Activated naive CD8-positive, alpha-beta T cell treated with anti-CD3 and anti-CD28 coated beads, Interleukin-2, amount 10 ng/mL, durations not matched to agents 7 days and 5 days (primary cell): ENCODE results near the gene RIT1. TPM values are rescaled to one million over a fixed set of nuclear protein-coding genes. Genes with fewer than 3 reads are reported as not detected.
"Not testable (repeated sequence)": the region's sequence is repeated elsewhere in the genome, so short reads cannot be mapped to it uniquely, and the experiment has no call there.

Source experiments
- ATAC-seq: fragments of 150-1000 bp; cut with Tn5 transposase; one replicate; pipeline ENCODE4 v1.10.0; 2021; ENCODE audit warnings: low read depth, moderate library complexity
- POLR2A ChIA-PET: fragments of 350-600 bp; sonication (Branson Sonifier 250); formaldehyde crosslinking; loops from one replicate; lab custom pipeline; 2021; ENCODE audit warnings: antibody characterized with exemption; lab: Charles Lee
- DNase-seq: peaks from one replicate; pipeline ENCODE4 v3.0.0; 2021
- H3K27ac Mint-ChIP-seq: one replicate; pipeline ENCODE4 v1.8.0; 2022; ENCODE audit warnings: mild to moderate bottlenecking, mixed read lengths
- H3K27me3 Mint-ChIP-seq: one replicate; pipeline ENCODE4 v1.8.0; 2022; ENCODE audit warnings: mild to moderate bottlenecking, moderate library complexity, mixed read lengths
- H3K36me3 Mint-ChIP-seq: one replicate; pipeline ENCODE4 v1.8.0; 2021; ENCODE audit warnings: mild to moderate bottlenecking, mixed read lengths
- H3K4me1 Mint-ChIP-seq: one replicate; pipeline ENCODE4 v1.8.0; 2021; ENCODE audit warnings: mixed read lengths
- H3K4me3 Mint-ChIP-seq: one replicate; pipeline ENCODE4 v1.8.0; 2022; ENCODE audit warnings: mild to moderate bottlenecking, moderate library complexity, mixed read lengths
- H3K9me3 Mint-ChIP-seq: one replicate; pipeline ENCODE4 v1.8.0; 2021; ENCODE audit warnings: mixed read lengths
- total RNA-seq, 2 experiments: library from RNA; stranded (reverse); gene quantifications; one replicate each; pipeline ENCODE4 v1.2.3, GENCODE V29; 2021

The RIT1 gene
- total RNA-seq, 2 experiments from 2014 or later: 31.3 to 32.8 TPM

DNA sequence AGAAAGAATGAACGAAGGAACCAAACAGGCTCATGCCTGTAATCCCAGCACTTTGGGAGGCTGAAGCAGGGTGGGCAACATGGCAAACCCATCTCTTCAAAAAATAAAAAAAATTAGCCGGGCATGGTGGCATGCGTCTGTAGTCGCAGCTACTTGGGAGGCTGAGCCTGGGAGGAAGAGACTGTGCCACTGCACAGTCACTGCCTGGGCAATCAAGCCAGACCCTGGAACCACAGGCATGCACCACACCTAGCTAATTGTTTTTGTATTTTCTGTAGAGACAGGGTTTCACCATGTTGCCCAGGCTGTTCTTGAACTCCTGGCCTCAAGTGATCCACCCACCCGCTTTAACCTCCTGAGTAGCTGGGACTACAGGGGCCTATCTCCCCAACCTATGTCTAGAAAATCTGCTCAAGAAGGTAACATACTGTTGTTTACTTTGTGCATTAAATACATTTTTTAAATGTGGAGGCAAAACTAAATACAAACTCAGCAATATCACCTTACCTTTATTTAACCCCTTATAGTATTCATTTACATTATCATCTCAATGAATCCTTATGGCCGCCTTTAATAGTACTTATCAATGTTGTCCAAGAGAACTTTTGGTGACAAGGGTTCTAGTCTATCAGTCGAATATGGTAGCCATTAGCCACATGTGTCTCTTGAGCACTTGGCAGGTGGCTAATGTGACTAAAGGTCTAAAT, 20.3 kb upstream of the RIT1 start:
- peak overlapping the region; percentile 77 for H3K4me3 Mint-ChIP-seq
- DNase-seq (no peak), ATAC-seq (no peak)
- POLR2A ChIA-PET: interaction anchor here (0.7 to 1.7 kb wide), 7 partner anchors 9 to 64 kb away, joined by 3 to 4 read pairs (median 3); partner anchors contain the start of gene RIT1
- no peaks in the 10 kb centered on the region for H3K9me3 Mint-ChIP-seq
- H3K4me1 Mint-ChIP-seq: peaks cover 29% of the 10 kb centered on the region
- H3K36me3 Mint-ChIP-seq: peaks cover 44% of the 10 kb centered on the region
- no peak overlapping the region for H3K27ac Mint-ChIP-seq
- no peaks in the 10 kb centered on the region for H3K27me3 Mint-ChIP-seq

DNA sequence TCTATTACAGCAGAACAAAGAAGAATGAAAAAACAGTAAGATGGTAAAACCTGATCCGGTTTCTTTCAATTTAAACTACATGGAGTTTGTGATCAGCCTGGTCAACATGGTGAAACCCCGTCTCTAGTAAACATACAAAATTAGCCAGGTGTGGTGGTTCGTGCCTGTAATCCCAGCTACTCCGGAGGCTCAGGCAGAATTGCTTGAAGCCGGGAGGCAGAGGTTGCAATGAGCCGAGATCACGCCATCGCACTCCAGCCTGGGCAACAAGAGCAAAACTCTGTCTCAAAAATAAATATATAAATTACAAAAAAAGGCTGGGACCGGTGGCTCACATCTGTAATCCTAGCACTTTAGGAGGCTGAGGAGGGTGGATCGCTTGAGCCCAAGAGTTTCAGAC, 19.6 kb upstream of the RIT1 start:
- not testable (repeated sequence) for DNase-seq, ATAC-seq, H3K9me3 Mint-ChIP-seq, H3K27me3 Mint-ChIP-seq
- Mint-ChIP-seq H3K4me1 (peaks cover 29% of the 10 kb centered on the region), H3K27ac (peak overlapping the region; percentile 61), H3K36me3 (peaks cover 48% of the 10 kb centered on the region), H3K4me3 (peak overlapping the region; percentile 77)
- POLR2A ChIA-PET: interaction anchor here (0.6 to 1.4 kb wide), 5 partner anchors 12 to 48 kb away, joined by 3 to 4 read pairs (median 3); partner anchors contain the start of gene ARHGEF2

DNA sequence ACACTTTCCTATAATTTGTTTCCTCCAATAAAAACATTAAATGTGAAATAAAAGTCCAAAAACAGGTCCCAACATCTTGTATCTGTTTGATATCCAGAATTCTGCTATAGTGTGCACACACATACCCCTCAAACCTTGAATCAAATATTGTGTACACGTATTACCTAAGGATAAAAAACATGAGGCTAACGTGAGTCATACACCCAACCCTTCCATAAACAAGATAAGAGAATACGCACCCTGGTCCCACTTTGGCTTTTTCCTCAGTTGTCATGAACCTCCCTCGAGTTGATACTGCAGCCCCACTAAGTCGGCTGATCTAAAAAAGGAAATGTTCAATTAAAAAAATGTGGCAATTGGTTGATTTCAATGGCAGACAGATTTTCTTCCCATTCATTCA, 17.9 kb upstream of the RIT1 start:
- H3K36me3 Mint-ChIP-seq: peaks cover 53% of the 10 kb centered on the region
- no peak overlapping the region for H3K4me3 Mint-ChIP-seq
- DNase-seq: no peak
- POLR2A ChIA-PET: interaction anchor here (1.0 kb wide), 1 partner anchor 8 kb away, joined by 3 read pairs; no protein-coding TSS in a partner anchor
- H3K9me3 Mint-ChIP-seq: no peaks in the 10 kb centered on the region
- no peaks in the 10 kb centered on the region for H3K27me3 Mint-ChIP-seq
- H3K4me1 Mint-ChIP-seq: peaks cover 29% of the 10 kb centered on the region
- no peak overlapping the region for H3K27ac Mint-ChIP-seq
- no peak for ATAC-seq

DNA sequence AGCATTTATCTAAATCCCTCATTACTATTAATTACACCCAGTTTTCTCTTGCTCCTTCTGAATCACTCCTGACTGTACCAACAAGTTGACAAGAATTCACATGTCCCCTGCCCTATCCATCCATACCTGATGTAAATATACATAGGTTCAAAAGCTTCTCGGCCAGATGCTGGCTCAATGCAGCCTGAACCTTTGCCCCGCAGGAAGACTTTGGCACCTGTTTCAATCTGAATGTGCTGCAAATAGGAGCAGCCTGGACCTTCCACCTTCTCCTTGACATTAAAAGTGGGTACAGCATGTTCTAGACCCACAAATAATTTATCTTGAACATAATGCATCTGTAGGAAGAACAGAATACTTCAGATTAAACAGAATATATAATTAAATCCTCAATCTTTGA, 14.4 kb upstream of the RIT1 start:
- H3K27ac Mint-ChIP-seq: no peak overlapping the region
- peaks cover 57% of the 10 kb centered on the region for H3K36me3 Mint-ChIP-seq
- ATAC-seq: no peak
- POLR2A ChIA-PET: interaction anchor here (0.6 kb wide), 2 partner anchors 10 to 156 kb away, joined by 6 to 8 read pairs; no protein-coding TSS in a partner anchor
- no peak overlapping the region for H3K4me3 Mint-ChIP-seq
- H3K9me3 Mint-ChIP-seq: no peaks in the 10 kb centered on the region
- no peak for DNase-seq
- peaks cover 19% of the 10 kb centered on the region for H3K4me1 Mint-ChIP-seq
- no peaks in the 10 kb centered on the region for H3K27me3 Mint-ChIP-seq

DNA sequence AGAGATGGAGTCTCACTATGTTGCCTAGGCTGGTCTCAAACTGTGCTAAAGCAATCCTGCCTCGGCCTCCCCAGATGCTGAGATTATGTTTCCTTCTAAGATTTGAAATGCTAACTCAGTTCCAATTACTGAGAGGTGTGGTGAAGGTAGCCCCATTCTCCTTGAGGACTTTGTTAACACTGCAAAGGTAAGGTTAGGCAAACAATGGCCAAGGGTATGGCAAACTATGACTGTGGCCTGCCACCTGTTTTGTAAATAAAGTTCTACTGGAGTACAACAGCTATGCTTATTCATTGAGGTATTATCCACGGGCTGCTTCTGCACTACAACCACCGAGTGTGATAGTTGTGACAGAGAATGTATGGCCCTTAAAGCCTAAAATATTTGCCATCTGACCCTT, 9.6 kb upstream of the RIT1 start:
- peaks cover 44% of the 10 kb centered on the region for H3K36me3 Mint-ChIP-seq
- H3K27ac Mint-ChIP-seq: no peak overlapping the region
- H3K9me3 Mint-ChIP-seq: no peaks in the 10 kb centered on the region
- peaks cover 5% of the 10 kb centered on the region for H3K4me1 Mint-ChIP-seq
- no peak for ATAC-seq
- POLR2A ChIA-PET: interaction anchor here (1.3 kb wide), 1 partner anchor 9 kb away, joined by 3 read pairs; no protein-coding TSS in a partner anchor
- no peaks in the 10 kb centered on the region for H3K27me3 Mint-ChIP-seq
- H3K4me3 Mint-ChIP-seq: no peak overlapping the region
- no peak for DNase-seq

DNA sequence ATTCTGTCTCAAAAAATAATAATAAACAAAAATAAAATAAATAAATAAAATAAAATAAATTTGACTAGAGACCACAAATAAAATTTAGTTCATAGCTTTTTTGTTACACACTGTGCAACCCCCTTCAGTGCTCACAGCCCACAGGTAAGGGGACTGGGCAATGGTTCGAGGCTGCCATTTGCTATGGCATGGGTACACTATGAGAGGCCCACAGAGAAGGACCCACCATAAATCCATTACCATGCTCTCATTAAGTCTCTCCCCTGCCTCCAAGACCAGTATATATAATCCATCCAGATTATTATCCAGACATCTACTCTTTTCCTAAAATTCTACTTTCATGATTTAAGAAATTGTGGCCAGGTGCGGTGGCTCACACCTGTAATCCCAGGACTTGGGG, 8.7 kb upstream of the RIT1 start:
- DNase-seq (no peak), ATAC-seq (no peak)
- peaks cover 5% of the 10 kb centered on the region for H3K4me1 Mint-ChIP-seq
- POLR2A ChIA-PET: no interaction called here
- H3K27ac Mint-ChIP-seq: no peak overlapping the region
- H3K27me3 Mint-ChIP-seq: no peaks in the 10 kb centered on the region
- peaks cover 42% of the 10 kb centered on the region for H3K36me3 Mint-ChIP-seq
- no peaks in the 10 kb centered on the region for H3K9me3 Mint-ChIP-seq
- no peak overlapping the region for H3K4me3 Mint-ChIP-seq

DNA sequence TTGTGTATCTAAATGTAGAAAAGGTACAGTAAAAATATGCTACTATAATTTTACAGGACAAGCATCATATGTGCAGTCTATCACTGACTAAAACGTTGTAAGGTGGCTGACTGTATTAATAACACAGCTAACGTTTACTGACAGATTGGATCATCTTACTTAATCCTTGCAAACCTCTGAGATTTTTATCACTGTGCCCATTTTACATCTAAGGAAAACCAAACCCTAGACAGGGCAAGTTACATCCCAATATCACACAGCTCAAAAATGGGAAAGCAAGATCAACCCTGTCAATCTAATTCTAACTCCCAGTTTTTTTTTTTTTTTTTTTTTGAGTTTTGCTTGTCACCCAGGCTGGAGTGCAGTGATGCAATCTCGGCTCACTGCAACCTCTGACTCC, 7.5 kb upstream of the RIT1 start:
- H3K4me3 Mint-ChIP-seq: no peak overlapping the region
- no peaks in the 10 kb centered on the region for H3K9me3 Mint-ChIP-seq
- no peaks in the 10 kb centered on the region for H3K27me3 Mint-ChIP-seq
- POLR2A ChIA-PET: interaction anchor here (0.6 to 1.3 kb wide), 3 partner anchors 12 to 26 kb away, joined by 4 to 5 read pairs (median 5); no protein-coding TSS in a partner anchor
- H3K36me3 Mint-ChIP-seq: peaks cover 45% of the 10 kb centered on the region
- ATAC-seq: no peak
- DNase-seq: no peak
- H3K4me1 Mint-ChIP-seq: peaks cover 5% of the 10 kb centered on the region
- no peak overlapping the region for H3K27ac Mint-ChIP-seq

DNA sequence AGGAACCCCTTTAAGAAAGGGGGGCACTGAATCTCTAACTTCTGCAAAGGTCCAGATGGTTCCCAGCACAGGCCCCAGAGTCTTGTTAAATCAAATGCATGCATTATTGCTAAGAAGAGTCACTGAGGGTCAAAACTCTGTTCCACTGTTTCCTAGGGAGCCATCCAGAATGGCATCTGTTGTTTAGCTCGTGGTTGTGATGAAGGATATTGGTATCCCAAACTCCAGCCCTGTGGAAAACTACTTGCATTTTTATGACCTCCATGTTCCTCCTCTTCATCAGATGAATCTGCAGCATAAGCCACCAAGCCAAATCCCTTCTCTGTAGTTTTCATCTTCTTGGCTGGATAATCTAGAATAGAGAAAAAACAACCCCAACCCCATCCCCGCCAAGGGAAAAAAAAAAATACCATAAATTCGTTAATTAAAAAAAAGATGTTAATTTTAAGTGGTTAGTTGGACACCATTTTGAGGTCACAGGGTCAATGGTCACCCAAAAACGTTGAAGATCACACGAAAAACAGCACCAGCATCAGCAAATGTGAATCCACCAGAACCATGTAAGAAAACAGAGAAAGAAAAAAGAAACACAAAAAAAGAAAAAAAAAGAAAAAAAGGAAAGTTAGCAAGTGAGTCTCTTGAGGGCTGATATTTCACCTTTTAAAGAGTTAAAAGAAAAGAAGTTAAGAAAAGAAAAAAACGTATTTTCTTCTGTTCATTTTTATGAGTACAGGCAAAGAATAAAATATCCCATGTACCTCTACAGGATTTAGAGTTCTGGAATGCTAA, 3.0 kb upstream of the RIT1 start:
- H3K9me3 Mint-ChIP-seq: no peaks in the 10 kb centered on the region
- no peaks in the 10 kb centered on the region for H3K27me3 Mint-ChIP-seq
- no peak overlapping the region for H3K27ac Mint-ChIP-seq
- POLR2A ChIA-PET: interaction anchor here (2.4 kb wide), 1 partner anchor 20 kb away, joined by 7 read pairs; the partner anchor contains the start of gene KHDC4
- H3K4me1 Mint-ChIP-seq: peaks cover 21% of the 10 kb centered on the region
- DNase-seq (no peak), ATAC-seq (no peak)
- H3K36me3 Mint-ChIP-seq: peaks cover 39% of the 10 kb centered on the region
- no peak overlapping the region for H3K4me3 Mint-ChIP-seq

DNA sequence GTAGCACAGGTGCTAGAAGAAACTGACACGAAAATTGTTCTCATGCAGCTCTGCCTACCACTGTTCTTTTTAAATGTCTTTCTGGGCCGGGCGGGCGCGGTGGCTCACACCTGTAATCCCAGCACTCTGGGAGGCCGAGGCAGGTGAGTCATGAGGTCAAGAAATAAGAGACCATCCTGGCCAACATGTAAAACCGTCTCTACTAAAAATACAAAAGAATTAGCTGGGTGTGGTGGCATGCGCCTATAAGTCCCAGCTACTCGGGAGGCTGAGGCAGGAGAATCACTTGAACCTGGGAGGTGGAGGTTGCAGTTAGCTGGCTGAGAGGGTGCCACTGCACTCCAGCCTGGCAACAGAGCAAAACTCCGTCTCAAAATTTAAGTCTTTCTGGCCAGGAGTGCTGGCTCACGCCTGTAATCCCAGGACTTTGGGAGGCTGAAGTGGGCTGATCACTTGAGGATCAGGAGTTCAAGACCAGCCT, 947 bp upstream of the RIT1 start:
- Mint-ChIP-seq H3K27me3 (no peaks in the 10 kb centered on the region), H3K9me3 (no peaks in the 10 kb centered on the region), H3K36me3 (peaks cover 31% of the 10 kb centered on the region), H3K27ac (peak overlapping the region; percentile 100), H3K4me3 (peak overlapping the region; percentile 100), H3K4me1 (peaks cover 22% of the 10 kb centered on the region)
- POLR2A ChIA-PET: interaction anchor here (1.5 to 2.4 kb wide), 3 partner anchors 18 to 22 kb away, joined by 3 to 7 read pairs (median 4); partner anchors contain the start of gene KHDC4
- DNase-seq (no peak), ATAC-seq (no peak)

DNA sequence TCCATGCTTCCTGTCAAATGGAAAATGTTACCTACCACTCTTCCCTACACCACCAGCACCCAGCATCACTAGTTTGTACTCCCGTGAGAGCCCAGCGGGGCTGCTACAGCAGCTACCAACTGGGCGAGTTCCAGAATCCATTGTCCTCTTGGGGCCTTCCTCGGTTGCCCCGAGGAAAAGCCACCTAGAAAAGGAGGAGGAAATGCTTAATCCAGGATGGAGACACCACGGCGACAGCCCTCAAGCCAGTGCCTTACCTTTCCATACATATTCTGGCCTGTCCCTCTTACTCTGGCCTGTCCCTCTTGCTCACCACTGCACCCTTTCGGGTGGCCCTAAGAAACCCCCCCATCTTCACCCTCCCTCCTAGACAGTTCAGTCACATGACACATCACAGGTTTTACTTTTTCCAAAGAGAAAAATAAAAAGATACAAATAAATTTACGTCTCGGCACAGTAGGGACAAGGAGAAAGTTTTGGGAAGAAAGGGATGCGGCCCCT, 478 bp downstream of the RIT1 start:
- Mint-ChIP-seq H3K4me1 (peaks cover 24% of the 10 kb centered on the region), H3K4me3 (peak overlapping the region; percentile 100), H3K27me3 (no peaks in the 10 kb centered on the region), H3K9me3 (no peaks in the 10 kb centered on the region), H3K27ac (peak overlapping the region; percentile 100), H3K36me3 (peaks cover 26% of the 10 kb centered on the region)
- DNase-seq (peak; percentile 42), ATAC-seq (peak; percentile 46)
- POLR2A ChIA-PET: interaction anchor here (1.1 to 1.5 kb wide), 4 partner anchors 18 to 156 kb away, joined by 3 to 5 read pairs (median 4); partner anchors contain the start of gene KHDC4

DNA sequence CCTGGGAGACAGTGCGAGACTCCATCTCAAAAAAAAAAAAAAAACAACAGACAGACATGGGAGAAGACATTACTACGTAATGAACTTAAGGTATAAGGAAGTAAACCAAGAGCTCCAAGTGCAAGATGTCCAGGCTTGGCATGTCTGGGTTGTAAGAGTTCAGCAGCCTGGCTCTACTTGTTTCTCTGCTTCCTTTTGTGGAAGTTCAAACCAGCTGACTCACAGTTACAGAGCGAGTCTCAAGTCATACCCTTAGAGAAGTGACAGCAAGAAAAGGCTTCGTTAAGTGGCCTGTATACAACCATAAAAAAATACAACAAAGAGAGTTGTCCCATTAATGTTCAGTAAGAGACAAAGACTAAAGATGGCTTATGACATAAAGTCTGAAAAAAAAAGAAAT, 1.3 kb downstream of the RIT1 start:
- Mint-ChIP-seq H3K27me3 (no peaks in the 10 kb centered on the region), H3K9me3 (no peaks in the 10 kb centered on the region), H3K27ac (peak overlapping the region; percentile 77), H3K4me3 (peak overlapping the region; percentile 100), H3K36me3 (peaks cover 25% of the 10 kb centered on the region), H3K4me1 (peaks cover 24% of the 10 kb centered on the region)
- DNase-seq (no peak), ATAC-seq (no peak)
- POLR2A ChIA-PET: interaction anchor here (0.7 to 1.3 kb wide), 4 partner anchors 17 to 156 kb away, joined by 3 to 5 read pairs (median 4); partner anchors contain the start of gene KHDC4

DNA sequence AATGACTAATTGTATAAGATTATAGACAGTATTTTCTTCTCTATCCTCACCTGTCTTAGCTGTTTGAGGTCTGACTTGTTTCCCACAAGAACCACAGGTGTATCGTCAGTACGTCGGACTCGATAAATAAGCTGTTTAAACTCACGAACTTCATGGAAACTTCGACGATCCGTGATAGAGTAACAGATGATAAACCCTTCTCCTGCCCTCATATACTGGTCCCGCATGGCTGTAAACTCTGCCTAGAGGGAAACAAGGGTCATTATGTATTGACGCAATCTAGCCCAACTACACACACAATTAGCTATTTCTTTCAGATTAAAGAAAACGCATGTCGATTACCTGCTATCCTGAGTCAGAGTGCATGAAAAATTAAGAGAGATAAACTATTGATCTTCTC, 6.9 kb downstream of the RIT1 start:
- POLR2A ChIA-PET: no interaction called here
- no peaks in the 10 kb centered on the region for H3K27me3 Mint-ChIP-seq
- peaks cover 18% of the 10 kb centered on the region for H3K36me3 Mint-ChIP-seq
- H3K27ac Mint-ChIP-seq: no peak overlapping the region
- no peak for ATAC-seq
- peaks cover 4% of the 10 kb centered on the region for H3K4me1 Mint-ChIP-seq
- H3K9me3 Mint-ChIP-seq: no peaks in the 10 kb centered on the region
- no peak overlapping the region for H3K4me3 Mint-ChIP-seq
- DNase-seq: no peak

DNA sequence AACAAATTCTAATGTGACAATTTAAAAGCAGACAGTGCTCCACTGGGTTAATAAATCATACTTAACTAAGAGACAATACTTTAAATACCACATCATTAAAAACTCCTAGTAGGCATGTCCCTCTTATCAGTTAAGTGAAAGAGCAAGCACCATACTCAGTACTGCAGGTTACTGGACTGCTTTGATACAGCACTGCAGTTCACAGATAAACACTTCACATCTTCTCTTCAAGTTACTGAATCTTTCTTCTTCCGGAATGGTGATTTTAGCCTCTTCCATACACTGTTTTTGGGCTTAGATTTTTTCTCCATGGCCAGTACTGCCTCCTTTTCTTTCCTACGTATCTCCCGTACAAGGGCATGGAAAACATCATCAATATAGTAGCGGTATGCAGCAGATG, 11.0 kb downstream of the RIT1 start:
- H3K27ac Mint-ChIP-seq: peak overlapping the region; percentile 13

More for the DNA sequence above, 11.0 kb downstream of the RIT1 start:
- DNase-seq: no peak
- Mint-ChIP-seq H3K4me1 (no peaks in the 10 kb centered on the region), H3K4me3 (no peak overlapping the region), H3K36me3 (peaks cover 25% of the 10 kb centered on the region), H3K9me3 (no peaks in the 10 kb centered on the region), H3K27me3 (no peaks in the 10 kb centered on the region)
- no peak for ATAC-seq
- POLR2A ChIA-PET: no interaction called here
